C4-2B (cell line): Measurements from ENCODE around the gene CEP295NL.

Experiments used
- CTCF ChIP-seq: fragments of 450-650 bp; conservative IDR thresholded peaks from 2 replicates; pipeline ENCODE4 v1.5.1; 2017; ENCODE audit warnings: mild to moderate bottlenecking
- ZFX ChIP-seq: fragments of 450-650 bp; IDR thresholded peaks from 2 replicates; pipeline ENCODE4 v1.6.1; 2017

- TF ChIP-seq CTCF (no peak), ZFX (no peak)
These were observed 34.6 kb downstream of the CEP295NL start for GRCh38 chr17:78868391-78868790.
